Muscle of back (tissue), 11 donors: Measurements from ENCODE around the gene UNC50. TPM values are rescaled to one million over a fixed set of nuclear protein-coding genes. Genes with fewer than 3 reads are reported as not detected.

Experiments used
- DNase-seq, 3 donors: peaks; one replicate each; pipeline versions ENCODE4 v3.0.0 to v3.0.0-alpha.2; 2013
- polyA plus RNA-seq, 10 donors: library from polyadenylated mRNA; unstranded; fragments of 120-200 nt; gene quantifications; one replicate each; pipeline ENCODE4 v1.2.1, GENCODE V29; 2013; ENCODE audit not compliant: insufficient read length in 10 of 10

UNC50 gene
- polyA plus RNA-seq, 10 donors: 24.9 to 42.1 (median 32.1) TPM

GRCh38 chr2:98663511-98664090 lies 55.2 kb downstream of the UNC50 start:
- no peak for DNase-seq

DNA sequence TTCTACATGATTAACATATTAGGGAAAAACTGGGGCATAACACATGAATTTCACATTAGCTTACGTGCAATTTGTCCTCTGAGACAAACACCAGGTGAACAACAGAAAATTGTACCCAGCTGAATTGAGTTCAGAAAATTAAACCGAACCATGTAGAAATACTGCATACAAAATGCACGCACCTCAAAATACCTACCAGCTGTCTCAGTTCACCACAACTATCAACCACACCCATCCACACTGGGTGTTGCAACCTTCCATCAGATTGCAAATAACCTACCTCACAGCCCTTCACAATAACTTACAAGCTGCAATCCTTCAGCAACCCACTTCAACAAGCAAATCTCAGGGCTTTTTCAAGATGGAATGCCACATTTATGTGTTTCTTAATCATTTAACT lies 55.9 kb downstream of the UNC50 start:
- peak in 1 of 3 donors; percentile 2 for DNase-seq

- DNase-seq: no peak
Observed at GRCh38 chr2:98665677-98666076, 57.3 kb downstream of the UNC50 start.

Other genes with a start within 250 kb of the UNC50 start
- gene INPP4A, start 163.7 kb upstream of the UNC50 start, polyA plus RNA-seq: 10 to 100 TPM in 9 of 10 donors, 1 to 10 TPM in 1; 9.9 to 15.7 (median 14.0) TPM
- 10 to 100 TPM; 36.6 to 51.2 (median 45.2) TPM for gene COA5, start 77 bp upstream of the UNC50 start, polyA plus RNA-seq
- gene MGAT4A, start 122.5 kb downstream of the UNC50 start, polyA plus RNA-seq: 1 to 10 TPM; 3.5 to 8.7 (median 5.3) TPM